ENCODE measurements around the gene APLN.

APLN gene

GRCh38 chrX:129638917-129639316 is 15.8 kb downstream of the APLN start:
- no peak for DNase-seq

- peak; percentile 40 for DNase-seq
These were observed 17.3 kb downstream of the APLN start for GRCh38 chrX:129637217-129638109.

- no peak for DNase-seq
These were observed 18.5 kb downstream of the APLN start for GRCh38 chrX:129636175-129636681.

- no peak for DNase-seq
These were observed 20.2 kb downstream of the APLN start for GRCh38 chrX:129634541-129634940.

GRCh38 chrX:129632443-129632842 is 22.3 kb downstream of the APLN start:
- no peak for DNase-seq

- no peak for DNase-seq
These were observed 22.9 kb downstream of the APLN start for GRCh38 chrX:129631849-129632248.

- DNase-seq: no peak
These were observed 24.9 kb downstream of the APLN start for GRCh38 chrX:129629837-129630236.

- DNase-seq: no peak
These were observed 28.7 kb downstream of the APLN start for GRCh38 chrX:129626026-129626425.

- DNase-seq: no peak
These were observed 31.9 kb downstream of the APLN start for GRCh38 chrX:129622757-129623301.

- no peak for DNase-seq
These were observed 35.8 kb downstream of the APLN start for GRCh38 chrX:129618997-129619396.

GRCh38 chrX:129617420-129617819 is 37.3 kb downstream of the APLN start:
- no peak for DNase-seq

GRCh38 chrX:129614481-129615255 is 40.1 kb downstream of the APLN start:
- no peak for DNase-seq

GRCh38 chrX:129613596-129613995 is 41.2 kb downstream of the APLN start:
- DNase-seq: no peak

GRCh38 chrX:129612396-129612795 is 42.4 kb downstream of the APLN start:
- no peak for DNase-seq

GRCh38 chrX:129609395-129609794 is 45.4 kb downstream of the APLN start:
- no peak for DNase-seq

- no peak for DNase-seq
These were observed 46.3 kb downstream of the APLN start for GRCh38 chrX:129608496-129608895.

- DNase-seq: peak; percentile 47
These were observed 47.8 kb downstream of the APLN start for GRCh38 chrX:129606918-129607317.

GRCh38 chrX:129600981-129601424 is 53.8 kb downstream of the APLN start:
- peak; percentile 22 for DNase-seq

GRCh38 chrX:129599996-129600395 is 54.8 kb downstream of the APLN start:
- DNase-seq: no peak

GRCh38 chrX:129599499-129599898 is 55.3 kb downstream of the APLN start:
- no peak for DNase-seq

- DNase-seq: no peak
These were observed 56.9 kb downstream of the APLN start for GRCh38 chrX:129597905-129598304.

- no peak for DNase-seq
These were observed 58.7 kb downstream of the APLN start for GRCh38 chrX:129596077-129596476.
